Tibial nerve (tissue), 4 donors: ENCODE results near the gene SPECC1. TPM values are rescaled to one million over a fixed set of nuclear protein-coding genes. Genes with fewer than 3 reads are reported as not detected.
"Not testable (repeated sequence)": the region's sequence is repeated elsewhere in the genome, so short reads cannot be mapped to it uniquely, and the experiment has no call there.

Source experiments
- DNase-seq, 2 donors: peaks; one replicate each; pipeline ENCODE4 v3.0.0-alpha.2; 2019; ENCODE audit warnings: low spot score in 2 of 2
- H3K27ac ChIP-seq, 4 donors: fragments of 200-600 bp; sonication (generic) in 3 of 4; one replicate each; pipeline ENCODE4 v1.5.1; 2017 to 2019; ENCODE audit warnings: mild to moderate bottlenecking in 1 of 4
- H3K27me3 ChIP-seq, 2 donors: fragments of 200-600 bp; sonication (generic) in 1 of 2; one replicate each; pipeline versions ENCODE4 v1.5.1 to v1.6.0; 2017 to 2019
- H3K36me3 ChIP-seq, 3 donors: fragments of 200-600 bp; sonication (generic); one replicate each; pipeline ENCODE4 v1.5.1; 2018 to 2019
- H3K4me1 ChIP-seq, 4 donors: fragments of 200-600 bp; sonication (generic) in 3 of 4; one replicate each; pipeline ENCODE4 v1.5.1; 2017 to 2019
- H3K4me3 ChIP-seq, 4 donors: fragments of 200-600 bp; sonication (generic) in 3 of 4; one replicate each; pipeline ENCODE4 v1.5.1; 2017 to 2019; ENCODE audit warnings: mild to moderate bottlenecking in 1 of 4, moderate library complexity in 1 of 4
- H3K9me3 ChIP-seq, 4 donors: fragments of 200-600 bp; sonication (generic) in 3 of 4; one replicate each; pipeline ENCODE4 v1.5.1; 2017 to 2019
- EP300 ChIP-seq, 2 donors: sonication (generic); formaldehyde crosslinking; IDR thresholded peaks; one replicate each; pipeline ENCODE4 v1.6.1; 2017; ENCODE audit warnings: antibody characterized with exemption in 2 of 2, mild to moderate bottlenecking in 1 of 2
- POLR2A ChIP-seq, 2 donors: fragments of 450-650 bp; IDR thresholded peaks; one replicate each; pipeline ENCODE4 v1.6.1; 2017; ENCODE audit warnings: antibody characterized with exemption in 2 of 2, mild to moderate bottlenecking in 2 of 2, moderate library complexity in 2 of 2
- WGBS, 2 donors: methylation state at CpG; one replicate each; pipeline ENCODE4 v1.1.5; 2018; 5-methylcytosine and 5-hydroxymethylcytosine counted together
- total RNA-seq, 4 donors: library from RNA; depleted of rRNA; stranded (reverse); fragments of >200 nt; gene quantifications; one replicate each; pipeline ENCODE4 v1.1.0, GENCODE V29; 2016
- TF ChIP-seq, protein P1 (sequence below), 5 experiments: fragments of 200-600 bp in 3 of 5; fragments of 450-650 bp in 2 of 5; sonication (generic) in 3 of 5; IDR thresholded peaks; one replicate each; pipeline ENCODE4 v1.5.1; 2016 to 2019; ENCODE audit warnings: antibody characterized with exemption in 5 of 5, mild to moderate bottlenecking in 3 of 5, moderate library complexity in 2 of 5

Gene SPECC1
- total RNA-seq, 4 donors from 2014 or later: 63.2 to 139 (median 98.1) TPM

DNA sequence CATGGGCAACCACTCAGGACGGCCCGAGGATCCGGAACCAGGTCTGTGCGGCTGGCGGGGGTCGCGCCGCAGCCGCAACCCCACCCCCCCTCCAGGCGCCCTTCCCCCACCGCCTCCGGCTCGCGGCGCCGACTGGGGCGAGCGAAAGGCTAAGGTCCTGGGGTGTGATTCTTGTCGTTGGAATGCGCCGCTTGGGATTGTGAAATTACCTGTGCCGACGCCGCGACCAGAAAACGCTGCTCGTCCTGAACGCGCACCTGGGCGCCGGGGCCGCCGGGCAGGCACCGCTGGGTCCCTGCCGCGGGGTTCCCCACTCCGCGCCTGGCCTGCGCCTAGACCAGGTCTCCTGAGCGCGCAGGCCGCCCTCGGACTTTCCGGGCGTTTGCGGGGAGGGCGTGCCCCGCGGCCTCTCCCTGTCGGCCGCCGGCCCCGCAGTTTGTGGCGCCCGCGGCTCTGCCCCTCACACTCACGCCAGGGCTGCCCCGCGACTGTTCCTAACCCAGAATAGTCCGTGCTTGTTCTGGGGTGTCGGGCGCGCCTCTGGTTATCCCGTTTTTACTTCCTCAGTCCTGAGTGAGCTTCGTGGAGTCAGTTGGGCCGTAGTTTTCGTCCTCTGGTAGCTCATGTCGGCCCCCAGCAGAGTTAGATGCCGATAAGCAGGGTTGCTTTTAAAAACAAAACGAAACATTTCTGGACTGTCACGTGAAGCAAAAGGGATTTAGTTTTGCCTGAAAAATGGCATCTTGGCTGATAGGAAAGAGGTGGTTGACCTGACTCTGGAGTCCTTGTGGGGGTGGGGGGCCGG is 147.2 kb downstream of the SPECC1 start:
- TF ChIP-seq, protein P1, sequence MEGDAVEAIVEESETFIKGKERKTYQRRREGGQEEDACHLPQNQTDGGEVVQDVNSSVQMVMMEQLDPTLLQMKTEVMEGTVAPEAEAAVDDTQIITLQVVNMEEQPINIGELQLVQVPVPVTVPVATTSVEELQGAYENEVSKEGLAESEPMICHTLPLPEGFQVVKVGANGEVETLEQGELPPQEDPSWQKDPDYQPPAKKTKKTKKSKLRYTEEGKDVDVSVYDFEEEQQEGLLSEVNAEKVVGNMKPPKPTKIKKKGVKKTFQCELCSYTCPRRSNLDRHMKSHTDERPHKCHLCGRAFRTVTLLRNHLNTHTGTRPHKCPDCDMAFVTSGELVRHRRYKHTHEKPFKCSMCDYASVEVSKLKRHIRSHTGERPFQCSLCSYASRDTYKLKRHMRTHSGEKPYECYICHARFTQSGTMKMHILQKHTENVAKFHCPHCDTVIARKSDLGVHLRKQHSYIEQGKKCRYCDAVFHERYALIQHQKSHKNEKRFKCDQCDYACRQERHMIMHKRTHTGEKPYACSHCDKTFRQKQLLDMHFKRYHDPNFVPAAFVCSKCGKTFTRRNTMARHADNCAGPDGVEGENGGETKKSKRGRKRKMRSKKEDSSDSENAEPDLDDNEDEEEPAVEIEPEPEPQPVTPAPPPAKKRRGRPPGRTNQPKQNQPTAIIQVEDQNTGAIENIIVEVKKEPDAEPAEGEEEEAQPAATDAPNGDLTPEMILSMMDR (IDR thresholded peaks at IDR 0.05): no peak
- TF ChIP-seq EP300 (IDR thresholded peaks at IDR 0.05): no peak
- TF ChIP-seq POLR2A (IDR thresholded peaks at IDR 0.05): no peak
- H3K27me3 ChIP-seq: no peaks in the 10 kb centered on the region
- H3K9me3 ChIP-seq: no peaks in the 10 kb centered on the region
- peaks cover 0 to 20% (median 12%) of the 10 kb centered on the region in 4 donors for H3K4me1 ChIP-seq
- peak overlapping the region in 3 of 4 donors; percentile 76 to 80 (median 79) for H3K27ac ChIP-seq
- peak overlapping the region; percentile 32 to 91 (median 88) for H3K4me3 ChIP-seq
- DNase-seq: no peak
- WGBS, 2 donors: 2 to 3% methylated on average over 33 to 55 of the region's 72 CpGs
- no peaks in the 10 kb centered on the region for H3K36me3 ChIP-seq

DNA sequence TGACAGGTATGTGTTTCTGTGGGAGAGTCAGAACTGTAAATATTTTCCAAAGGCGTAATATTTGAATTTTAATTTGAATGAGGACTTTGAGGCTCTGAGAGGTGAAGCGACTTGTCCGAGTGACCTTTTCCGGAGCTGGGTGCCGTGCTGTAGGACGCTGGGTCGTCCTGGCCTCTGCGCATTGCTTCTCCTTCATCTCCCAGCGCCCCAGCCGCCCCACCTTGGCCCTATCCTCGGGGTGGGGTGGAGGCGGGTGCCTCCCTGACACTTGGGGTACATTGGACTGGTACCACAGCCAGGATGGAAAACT is 147.8 kb downstream of the SPECC1 start:
- TF ChIP-seq POLR2A (IDR thresholded peaks at IDR 0.05) (no peak), EP300 (IDR thresholded peaks at IDR 0.05) (no peak)
- TF ChIP-seq, protein P1 (IDR thresholded peaks at IDR 0.05): no peak
- H3K4me1 ChIP-seq: peaks cover 0 to 20% (median 12%) of the 10 kb centered on the region in 4 donors
- no peaks in the 10 kb centered on the region for H3K36me3 ChIP-seq
- 64 to 65% methylated on average over 12 of the region's 12 CpGs for WGBS, 2 donors
- H3K27me3 ChIP-seq: no peaks in the 10 kb centered on the region
- H3K4me3 ChIP-seq: peak overlapping the region in 3 of 4 donors; percentile 85 to 91 (median 91)
- no peak for DNase-seq
- H3K27ac ChIP-seq: peak overlapping the region in 1 of 4 donors; percentile 76
- no peaks in the 10 kb centered on the region for H3K9me3 ChIP-seq

DNA sequence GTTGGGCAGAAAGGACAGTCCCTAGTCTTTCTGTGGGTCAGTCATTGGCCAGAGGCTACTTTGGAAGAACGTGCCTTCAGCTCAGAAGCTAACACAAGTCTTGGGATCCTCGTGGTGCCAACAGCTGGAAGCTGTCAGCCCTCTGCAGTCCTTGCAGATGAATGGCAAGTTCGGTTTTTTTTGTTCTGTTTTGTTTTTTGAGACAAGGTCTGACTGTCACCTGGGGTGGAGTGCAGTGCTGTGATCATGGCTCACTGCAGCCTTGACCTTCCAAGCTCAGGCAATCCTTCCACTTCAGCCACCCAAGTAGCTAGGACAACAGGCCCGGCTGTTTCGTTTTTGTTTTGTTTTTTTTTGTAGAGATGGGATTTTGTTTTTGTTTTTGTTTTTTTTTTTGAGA is 149.4 kb downstream of the SPECC1 start:
- WGBS, 2 donors: 85 to 86% methylated on average over 5 of the region's 5 CpGs

DNA sequence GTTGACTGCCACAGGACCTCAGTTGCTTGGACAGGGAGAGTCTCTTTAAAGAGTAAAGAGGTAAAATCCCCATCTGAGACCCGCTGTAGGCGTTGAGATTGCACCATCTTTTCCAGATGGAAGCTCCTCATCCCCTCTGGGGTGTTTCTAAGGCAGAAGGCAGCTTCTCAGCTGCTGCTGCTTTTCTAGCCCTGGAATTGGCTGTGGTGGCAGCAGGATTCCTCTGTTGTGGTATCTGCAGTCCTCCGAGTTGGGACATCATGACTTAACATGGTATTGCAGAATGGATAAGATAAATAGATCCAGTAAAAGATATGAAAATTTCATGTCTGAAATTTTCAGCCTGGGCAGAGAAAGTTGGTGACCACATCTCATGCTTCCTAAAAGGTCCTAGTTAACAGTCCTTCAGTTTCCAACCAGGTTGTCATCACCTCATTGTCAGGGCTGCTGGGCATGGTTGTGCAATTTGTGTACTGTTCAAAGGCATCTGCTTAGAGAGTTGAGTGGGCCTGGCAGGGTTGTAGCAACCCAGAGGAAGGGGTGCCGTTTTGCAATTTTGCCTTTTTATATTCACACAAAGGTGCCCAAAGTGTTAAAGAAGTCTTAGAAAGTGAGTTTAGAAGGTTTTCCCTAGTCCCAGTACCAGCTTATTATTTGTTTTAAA is 150.4 kb downstream of the SPECC1 start:
- peaks cover 0 to 3% (median 0%) of the 10 kb centered on the region in 3 donors for H3K36me3 ChIP-seq
- H3K27me3 ChIP-seq: no peaks in the 10 kb centered on the region
- no peak overlapping the region for H3K27ac ChIP-seq
- 96% methylated on average over 4 of the region's 4 CpGs for WGBS, 2 donors
- no peaks in the 10 kb centered on the region for H3K9me3 ChIP-seq
- H3K4me1 ChIP-seq: peaks cover 0 to 20% (median 12%) of the 10 kb centered on the region in 4 donors
- TF ChIP-seq, protein P1 (IDR thresholded peaks at IDR 0.05): no peak
- TF ChIP-seq EP300 (IDR thresholded peaks at IDR 0.05): no peak
- no peak for TF ChIP-seq POLR2A (IDR thresholded peaks at IDR 0.05)
- H3K4me3 ChIP-seq: no peak overlapping the region
- no peak for DNase-seq

More for the DNA sequence above, 149.4 kb downstream of the SPECC1 start:
- H3K27ac ChIP-seq: no peak overlapping the region
- H3K4me1 ChIP-seq: peaks cover 0 to 20% (median 12%) of the 10 kb centered on the region in 4 donors
- DNase-seq: no peak
- H3K27me3 ChIP-seq: no peaks in the 10 kb centered on the region
- no peaks in the 10 kb centered on the region for H3K9me3 ChIP-seq
- no peak overlapping the region for H3K4me3 ChIP-seq
- H3K36me3 ChIP-seq: peaks cover 0 to 3% (median 0%) of the 10 kb centered on the region in 3 donors
- TF ChIP-seq, protein P1 (IDR thresholded peaks at IDR 0.05): no peak
- TF ChIP-seq EP300 (IDR thresholded peaks at IDR 0.05): no peak
- TF ChIP-seq POLR2A (IDR thresholded peaks at IDR 0.05): no peak

DNA sequence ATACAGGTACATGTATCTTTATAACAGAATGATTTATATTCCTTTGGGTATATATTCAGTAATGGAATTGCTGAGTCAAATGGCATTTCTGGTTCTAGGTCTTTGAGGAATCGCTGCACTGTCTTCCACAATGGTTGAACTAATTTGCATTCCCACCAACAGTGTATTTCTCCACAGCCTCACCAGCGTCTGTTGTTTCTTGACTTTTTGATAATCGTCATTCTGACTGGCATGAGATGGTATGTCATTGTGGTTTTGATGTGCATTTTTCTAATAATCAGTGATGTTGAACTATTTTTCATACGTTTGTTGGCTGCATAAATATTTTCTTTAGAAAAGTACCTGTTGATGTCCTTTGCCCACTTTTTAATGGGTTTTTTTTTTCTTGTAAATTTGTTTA is 156.4 kb downstream of the SPECC1 start:
- 81 to 83% methylated on average over 4 of the region's 4 CpGs for WGBS, 2 donors
- not testable (repeated sequence) for H3K27ac ChIP-seq, H3K27me3 ChIP-seq, H3K4me3 ChIP-seq, H3K9me3 ChIP-seq, DNase-seq, H3K4me1 ChIP-seq, H3K36me3 ChIP-seq
